CD4-positive, alpha-beta T cell treated with Interferon gamma for 1 hour (primary cell): ENCODE measurements around the gene PIGH.
"Not testable (repeated sequence)": the region's sequence is repeated elsewhere in the genome, so short reads cannot be mapped to it uniquely, and the experiment has no call there.

ENCODE experiments used
- DNase-seq: peaks from one replicate; pipeline ENCODE4 v3.0.0-alpha.2; 2020

The PIGH gene

DNA sequence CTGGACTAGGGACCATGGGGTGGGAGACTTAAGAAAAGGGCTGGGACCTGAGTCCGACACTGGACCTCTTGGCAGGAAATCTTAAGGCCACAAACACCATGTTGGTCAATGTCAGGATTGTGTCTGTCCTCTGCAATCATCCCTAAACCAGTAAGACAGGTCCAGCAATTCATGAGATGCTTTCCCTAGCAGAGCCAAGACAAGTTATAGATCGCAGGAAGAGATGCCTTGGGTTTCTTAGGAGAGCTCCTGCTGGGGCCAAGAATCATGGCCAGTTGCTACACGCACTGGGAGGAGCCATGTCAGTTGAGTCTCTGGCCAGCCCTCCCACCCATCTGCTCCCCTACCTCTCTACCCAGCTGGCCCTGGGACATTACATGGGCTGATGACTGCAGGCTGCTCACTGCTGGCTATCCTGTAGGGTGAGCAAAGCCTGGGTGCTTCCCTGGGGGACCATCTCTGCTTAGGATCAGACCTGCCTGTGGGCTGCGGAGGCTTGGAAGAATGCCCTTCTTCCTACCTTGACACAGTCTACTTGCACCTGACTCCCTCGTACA, 52.8 kb downstream of the PIGH start:
- no peak for DNase-seq

DNA sequence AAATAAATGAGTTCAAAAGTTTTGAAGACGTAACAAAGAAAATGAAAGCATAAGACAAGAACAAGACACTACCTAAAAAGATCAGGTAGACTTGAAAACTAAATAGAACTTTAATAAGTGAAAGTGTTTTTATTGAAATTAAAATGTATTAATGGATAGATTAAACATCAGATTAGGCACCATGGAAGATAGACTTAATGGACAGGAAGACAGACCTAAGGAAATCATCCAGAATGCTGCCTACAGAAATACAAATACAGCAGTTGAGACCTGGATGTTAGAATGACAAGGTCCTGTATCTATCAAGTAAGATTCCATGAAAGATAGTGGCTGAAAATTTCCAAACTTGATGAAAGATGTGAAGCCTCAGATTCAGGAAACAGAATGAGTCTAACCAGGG, 55.5 kb downstream of the PIGH start:
- DNase-seq: no peak

DNA sequence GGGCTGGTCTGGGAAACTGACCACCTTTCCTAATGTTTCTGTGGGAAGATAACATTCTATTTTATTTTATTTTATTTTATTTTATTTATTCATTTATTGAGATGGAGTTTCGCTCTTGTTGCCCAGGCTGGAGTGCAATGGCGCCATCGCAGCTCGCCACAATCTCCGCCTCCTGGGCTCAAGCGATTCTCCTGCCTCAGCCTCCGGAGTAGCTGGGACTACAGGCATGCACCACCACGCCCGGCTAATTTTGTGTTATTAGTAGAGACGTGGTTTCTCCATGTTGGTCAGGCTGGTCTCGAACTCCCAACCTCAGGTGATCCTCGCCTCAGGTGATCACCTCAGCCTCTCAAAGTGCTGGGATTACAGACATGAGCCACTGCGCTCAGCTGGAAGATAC, 57.4 kb downstream of the PIGH start:
- DNase-seq: not testable (repeated sequence)

DNA sequence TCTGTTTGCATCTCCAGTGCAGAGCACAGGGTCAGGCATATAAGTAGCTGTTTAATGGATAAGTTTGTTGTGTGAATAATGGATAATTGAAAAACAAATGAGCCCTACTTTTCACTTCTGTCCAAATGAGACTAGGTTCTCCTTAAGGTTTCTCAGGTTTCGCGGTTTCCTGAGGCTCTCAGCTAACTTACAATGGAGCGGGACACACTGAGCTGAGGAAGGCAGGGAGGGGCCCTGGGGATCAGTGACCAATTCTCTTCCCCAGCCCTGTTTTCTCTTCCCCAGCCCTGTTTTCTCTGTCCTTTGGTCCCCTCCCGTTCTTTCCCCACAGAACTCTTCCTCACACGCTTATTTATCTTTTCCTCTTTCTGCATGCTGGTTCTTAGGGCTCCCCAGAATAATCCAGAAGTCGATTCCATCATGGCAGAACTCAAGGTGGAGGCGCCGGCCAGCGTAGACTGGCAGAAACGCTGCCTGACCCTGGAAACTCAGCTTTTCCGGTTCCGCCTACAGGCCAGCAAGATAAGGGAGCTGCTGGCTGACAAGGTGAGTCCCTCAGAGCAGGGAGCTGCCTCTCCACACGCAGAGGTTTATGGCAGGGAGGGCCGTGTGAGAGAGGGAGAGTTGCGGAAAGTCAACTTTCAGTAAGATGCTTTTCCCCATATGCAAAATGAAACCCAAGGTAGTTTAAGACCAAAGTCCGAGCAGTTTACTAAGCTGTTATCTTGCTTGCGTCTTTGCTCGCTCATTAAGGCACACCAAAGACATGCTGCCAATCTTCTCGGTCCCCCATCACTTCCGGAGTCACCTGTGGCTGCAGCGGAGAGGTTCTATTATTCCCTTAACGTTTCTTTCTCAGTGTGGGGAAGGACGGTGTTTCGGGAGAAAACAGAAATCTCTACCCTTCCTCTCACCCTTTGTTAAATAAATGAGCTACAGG, 58.4 kb downstream of the PIGH start:
- no peak for DNase-seq
